Measurements from ENCODE around the gene HLF.

GRCh38 chr17:55271223-55271571 lies 6.4 kb downstream of the HLF start:
- no peak for TF ChIP-seq CTCF (conservative IDR thresholded peaks at IDR 0.05)
- no peak for TF ChIP-seq EZH2 (IDR thresholded peaks at IDR 0.05; ENCODE audit: low read depth)

Data from PC-9 (cell line).